NCI-H774 (cell line): Measurements from ENCODE around the gene ATP12A.

ENCODE experiments used
- DNase-seq: peaks from one replicate; lab custom pipeline; 2025; lab: John Stamatoyannopoulos, UW

ATP12A gene

GRCh38 chr13:24663089-24663395 lies 17.2 kb upstream of the ATP12A start:
- no peak for DNase-seq

- DNase-seq: no peak
Measured at GRCh38 chr13:24663586-24663985, 16.6 kb upstream of the ATP12A start.

GRCh38 chr13:24664726-24665409 lies 15.3 kb upstream of the ATP12A start:
- no peak for DNase-seq

- no peak for DNase-seq
Measured at GRCh38 chr13:24668511-24668910, 11.7 kb upstream of the ATP12A start.

GRCh38 chr13:24668955-24669582 lies 11.1 kb upstream of the ATP12A start:
- no peak for DNase-seq

- no peak for DNase-seq
Measured at GRCh38 chr13:24670174-24670573, 10.0 kb upstream of the ATP12A start.

- DNase-seq: no peak
Measured at GRCh38 chr13:24670961-24671381, 9.2 kb upstream of the ATP12A start.

- DNase-seq: no peak
Measured at GRCh38 chr13:24671386-24672113, 8.7 kb upstream of the ATP12A start.

- DNase-seq: no peak
Measured at GRCh38 chr13:24672141-24673132, 7.8 kb upstream of the ATP12A start.

GRCh38 chr13:24675806-24676570 lies 4.2 kb upstream of the ATP12A start:
- DNase-seq: no peak

GRCh38 chr13:24678151-24678550 lies 2.1 kb upstream of the ATP12A start:
- DNase-seq: no peak

GRCh38 chr13:24679686-24680085 lies 522 bp upstream of the ATP12A start:
- no peak for DNase-seq

GRCh38 chr13:24680921-24681604 lies 855 bp downstream of the ATP12A start:
- no peak for DNase-seq

GRCh38 chr13:24681930-24682329 lies 1.7 kb downstream of the ATP12A start:
- DNase-seq: no peak

- no peak for DNase-seq
Measured at GRCh38 chr13:24682353-24682752, 2.1 kb downstream of the ATP12A start.

GRCh38 chr13:24683351-24683750 lies 3.1 kb downstream of the ATP12A start:
- no peak for DNase-seq

- no peak for DNase-seq
Measured at GRCh38 chr13:24683838-24684599, 3.8 kb downstream of the ATP12A start.

GRCh38 chr13:24684600-24684998 lies 4.4 kb downstream of the ATP12A start:
- no peak for DNase-seq

- no peak for DNase-seq
Measured at GRCh38 chr13:24685314-24685713, 5.1 kb downstream of the ATP12A start.

- DNase-seq: no peak
Measured at GRCh38 chr13:24687611-24688010, 7.4 kb downstream of the ATP12A start.
